Measurements from ENCODE around the gene TTC32.

DNA sequence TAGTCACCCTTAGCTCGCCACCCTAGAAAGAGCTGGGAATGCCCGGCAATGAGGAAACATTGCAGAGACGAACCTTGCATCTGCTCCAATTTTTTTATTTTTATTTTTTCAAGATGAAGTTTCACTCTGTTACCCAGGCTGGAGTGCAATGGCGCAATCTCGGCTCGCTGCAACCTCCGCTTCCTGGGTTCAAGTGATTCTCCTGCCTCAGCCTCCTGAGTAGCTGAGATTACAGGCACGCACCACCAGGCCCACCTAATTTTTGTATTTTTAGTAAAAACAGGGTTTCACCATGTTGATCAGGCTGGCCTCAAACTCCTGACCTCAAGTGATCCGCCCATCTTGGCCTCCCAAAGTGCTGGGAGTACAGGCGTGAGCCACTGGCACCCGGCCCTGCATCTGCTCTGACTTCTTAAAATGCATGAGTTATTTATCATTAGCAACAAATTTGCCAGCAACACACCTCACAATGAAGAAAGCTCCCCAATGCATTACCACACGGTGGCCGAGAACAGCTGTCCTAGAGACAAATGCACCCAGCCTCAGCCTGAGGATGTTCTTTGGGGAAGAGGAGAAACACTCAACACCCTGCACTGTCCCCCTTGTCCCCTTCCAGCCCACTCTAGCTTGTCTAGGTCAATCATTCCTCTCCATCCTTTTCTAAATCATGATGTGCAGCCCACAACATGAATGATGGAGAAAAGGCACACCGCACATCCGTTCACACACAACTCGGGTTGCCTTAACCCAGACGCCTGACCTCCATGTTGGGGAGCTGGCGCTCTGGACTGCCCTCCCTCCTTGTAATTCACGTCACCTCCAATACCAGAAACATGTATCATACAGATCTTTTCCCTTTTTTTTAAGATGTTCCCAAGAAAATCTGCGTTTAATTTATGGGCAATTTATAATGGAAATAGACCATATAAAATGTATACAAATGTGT, 46.9 kb downstream of the TTC32 start:
- TF ChIP-seq, protein P1, sequence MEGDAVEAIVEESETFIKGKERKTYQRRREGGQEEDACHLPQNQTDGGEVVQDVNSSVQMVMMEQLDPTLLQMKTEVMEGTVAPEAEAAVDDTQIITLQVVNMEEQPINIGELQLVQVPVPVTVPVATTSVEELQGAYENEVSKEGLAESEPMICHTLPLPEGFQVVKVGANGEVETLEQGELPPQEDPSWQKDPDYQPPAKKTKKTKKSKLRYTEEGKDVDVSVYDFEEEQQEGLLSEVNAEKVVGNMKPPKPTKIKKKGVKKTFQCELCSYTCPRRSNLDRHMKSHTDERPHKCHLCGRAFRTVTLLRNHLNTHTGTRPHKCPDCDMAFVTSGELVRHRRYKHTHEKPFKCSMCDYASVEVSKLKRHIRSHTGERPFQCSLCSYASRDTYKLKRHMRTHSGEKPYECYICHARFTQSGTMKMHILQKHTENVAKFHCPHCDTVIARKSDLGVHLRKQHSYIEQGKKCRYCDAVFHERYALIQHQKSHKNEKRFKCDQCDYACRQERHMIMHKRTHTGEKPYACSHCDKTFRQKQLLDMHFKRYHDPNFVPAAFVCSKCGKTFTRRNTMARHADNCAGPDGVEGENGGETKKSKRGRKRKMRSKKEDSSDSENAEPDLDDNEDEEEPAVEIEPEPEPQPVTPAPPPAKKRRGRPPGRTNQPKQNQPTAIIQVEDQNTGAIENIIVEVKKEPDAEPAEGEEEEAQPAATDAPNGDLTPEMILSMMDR (IDR thresholded peaks at IDR 0.05; ENCODE audit: extremely low read depth in 1 of 2, insufficient read depth in 1 of 2, low read depth in 1 of 2, low read length in 2 of 2): no peak
- TF ChIP-seq POLR2A (IDR thresholded peaks at IDR 0.05; ENCODE audit: low read depth, low read length) (no peak), EZH2 (IDR thresholded peaks at IDR 0.05; ENCODE audit: borderline replicate concordance, low read depth, low read length, severe bottlenecking) (no peak), POLR2AphosphoS5 (IDR thresholded peaks at IDR 0.05; ENCODE audit: insufficient read depth, low read depth, low read length) (no peak), JUN (IDR thresholded peaks at IDR 0.05; ENCODE audit: borderline replicate concordance, insufficient read depth, insufficient read length, low read depth) (no peak), GATA2 (IDR thresholded peaks at IDR 0.05; ENCODE audit: insufficient read depth, insufficient read length, low read depth, low read length) (no peak)
- TF ChIP-seq, protein P2, sequence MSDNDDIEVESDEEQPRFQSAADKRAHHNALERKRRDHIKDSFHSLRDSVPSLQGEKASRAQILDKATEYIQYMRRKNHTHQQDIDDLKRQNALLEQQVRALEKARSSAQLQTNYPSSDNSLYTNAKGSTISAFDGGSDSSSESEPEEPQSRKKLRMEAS (IDR thresholded peaks at IDR 0.05; ENCODE audit: insufficient read depth, insufficient read length): no peak

Data from endothelial cell of umbilical vein (primary cell).